HL-60/S4 (cell line): Measurements from ENCODE around the gene CCDC73.
"Not testable (repeated sequence)": the region's sequence is repeated elsewhere in the genome, so short reads cannot be mapped to it uniquely, and the experiment has no call there.

ENCODE experiments used
- in situ Hi-C: fragments of 300-500 bp; cut with MboI; formaldehyde crosslinking; loops from 2 replicates; pipeline ENCODE4 v1.14.3; 2022; ENCODE audit warnings: low sequenced_read_pairs

CCDC73 gene

GRCh38 chr11:32597921-32598320, 196.5 kb downstream of the CCDC73 start:
- in situ Hi-C loops, result no loop called here

DNA sequence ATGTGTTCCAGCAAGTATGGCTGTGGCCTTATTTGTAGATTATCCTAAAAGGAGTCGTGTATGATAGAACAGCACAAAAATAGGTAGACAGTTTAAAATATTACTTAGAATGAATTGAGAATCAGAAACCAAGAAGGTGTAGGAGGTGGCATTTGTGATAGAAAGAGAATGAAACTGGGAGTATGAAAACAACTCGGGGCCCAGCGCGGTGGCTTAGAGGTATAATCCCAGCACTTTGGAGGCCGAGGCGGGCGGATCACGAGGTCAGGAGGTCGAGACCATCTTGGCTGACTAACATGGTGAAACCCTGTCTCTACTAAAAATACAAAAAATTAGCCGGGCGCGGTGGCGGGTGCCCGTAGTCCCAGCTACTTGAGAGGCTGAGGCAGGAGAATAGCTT, 198.3 kb downstream of the CCDC73 start:
- in situ Hi-C loops, result not testable (repeated sequence)

DNA sequence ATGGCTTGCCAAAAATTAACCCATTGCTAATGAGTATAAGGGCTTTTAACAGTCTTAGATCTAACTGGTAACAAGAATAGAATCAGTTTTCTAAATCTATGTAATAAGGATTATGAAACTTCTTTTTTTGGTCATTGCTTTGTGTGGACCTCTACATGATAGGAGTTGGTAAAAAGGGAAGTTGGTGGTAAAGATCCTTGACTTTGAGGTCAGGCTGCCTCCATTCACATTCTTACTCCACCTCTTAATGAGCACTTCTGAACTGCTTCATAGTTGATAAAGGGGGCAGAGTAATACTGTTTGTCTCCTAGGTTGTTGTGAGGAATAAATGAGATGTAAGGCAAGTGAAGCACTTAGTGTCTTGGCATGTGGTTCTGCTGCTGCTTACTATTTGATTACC, 200.2 kb downstream of the CCDC73 start:
- in situ Hi-C loops, result no loop called here

- in situ Hi-C loops, result no loop called here
These were observed 207.8 kb downstream of the CCDC73 start for GRCh38 chr11:32586576-32587190.

DNA sequence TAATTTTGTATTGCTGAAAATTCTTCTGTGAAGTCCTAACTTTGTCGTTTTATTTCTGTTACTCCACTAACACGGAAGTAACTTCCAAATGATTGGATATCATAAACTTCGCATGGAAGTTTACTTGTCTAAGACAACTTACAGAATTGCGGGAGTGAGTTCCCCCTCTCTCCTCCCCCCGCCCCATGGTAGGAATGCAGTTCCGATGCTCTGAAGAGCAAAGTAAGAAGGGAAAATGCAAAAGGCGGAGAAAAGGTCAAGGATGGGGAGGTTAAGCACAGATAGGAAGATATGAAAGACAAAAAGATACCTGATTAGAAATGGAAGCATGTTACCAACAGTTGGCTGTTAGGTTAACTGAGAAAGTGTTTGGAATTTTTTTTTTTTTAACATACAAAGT, 209.5 kb downstream of the CCDC73 start:
- in situ Hi-C loops, result no loop called here

DNA sequence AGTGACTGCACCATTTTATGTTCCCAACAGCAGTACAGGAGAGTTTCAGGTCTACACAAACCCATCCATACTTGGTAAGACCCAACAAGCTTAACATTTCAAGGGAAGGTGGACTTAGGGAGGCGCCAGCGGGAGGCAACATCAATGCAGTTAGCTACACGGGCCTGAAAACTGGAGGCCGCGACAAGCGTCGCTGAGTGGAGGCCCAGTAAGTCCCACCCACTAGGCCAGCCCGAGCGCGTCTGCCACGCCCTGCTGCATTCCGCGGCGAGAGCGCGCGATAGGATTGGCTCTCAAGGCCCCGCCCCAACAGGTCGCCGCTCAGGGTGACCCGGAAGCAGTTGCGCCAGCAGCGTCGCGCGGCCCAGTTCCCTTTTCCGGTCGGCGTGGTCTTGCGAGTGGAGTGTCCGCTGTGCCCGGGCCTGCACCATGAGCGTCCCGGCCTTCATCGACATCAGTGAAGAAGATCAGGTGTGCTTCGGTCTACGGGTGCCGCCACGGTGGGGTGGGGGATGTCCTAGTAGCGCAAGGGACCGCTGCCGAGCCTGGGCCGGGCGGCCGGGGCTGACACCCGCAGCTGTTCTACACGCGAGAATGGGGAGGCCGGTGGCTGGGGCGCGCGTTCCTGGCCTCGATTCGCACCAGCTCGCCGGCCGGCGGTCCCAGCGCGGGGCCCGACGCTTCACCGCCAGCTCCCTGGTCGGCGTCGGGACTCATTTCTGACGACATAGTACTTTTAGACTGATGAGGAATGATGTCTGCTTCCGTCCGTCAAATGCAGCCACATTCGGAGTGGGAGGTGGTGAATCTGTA, 210.8 kb downstream of the CCDC73 start, which contains the start of gene EIF3M:
Gene EIF3M, plus strand, starts transcription at position 373 of the 813 bp plus-strand sequence. Its CDS starts 57 bp downstream, at position 430.
- in situ Hi-C loops, result no loop called here

DNA sequence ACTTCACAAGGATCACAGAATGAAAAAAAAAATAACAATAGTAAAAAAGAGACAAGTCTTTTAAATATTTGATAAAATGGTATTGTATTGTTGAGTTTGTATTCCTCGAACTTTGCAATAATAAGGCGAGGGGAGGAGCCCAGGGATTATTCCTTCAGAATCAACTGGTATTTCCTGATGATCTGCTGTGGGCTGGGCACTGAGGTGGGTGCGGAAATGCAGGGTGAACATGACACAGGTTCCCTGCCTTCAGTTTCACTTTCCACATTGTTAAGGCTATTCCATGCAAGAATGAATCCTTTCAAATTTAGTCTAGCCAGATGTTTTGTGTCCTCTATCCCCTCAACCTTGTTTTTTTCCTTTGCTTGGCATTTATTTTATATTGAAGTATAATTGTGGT, 212.9 kb downstream of the CCDC73 start:
- in situ Hi-C loops, result no loop called here

DNA sequence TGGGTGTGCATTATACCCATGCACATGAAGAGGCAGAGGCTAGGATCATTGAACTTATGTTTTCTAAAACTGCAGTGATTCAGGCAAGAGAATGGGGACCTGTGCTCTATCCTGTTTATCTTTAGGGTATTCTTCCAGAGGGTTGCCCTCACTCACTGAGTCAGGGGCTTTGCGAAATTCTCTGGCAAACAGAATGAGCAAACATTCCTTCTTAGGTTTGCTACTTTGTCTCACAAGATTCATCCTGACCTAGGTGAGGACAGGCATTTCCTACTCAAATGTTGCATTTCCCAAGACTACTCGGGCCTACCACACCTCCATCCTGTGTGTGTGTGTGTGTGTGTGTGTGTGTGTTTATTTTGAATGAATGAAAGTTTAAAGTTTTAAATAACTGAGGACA, 213.5 kb downstream of the CCDC73 start:
- in situ Hi-C loops, result no loop called here

DNA sequence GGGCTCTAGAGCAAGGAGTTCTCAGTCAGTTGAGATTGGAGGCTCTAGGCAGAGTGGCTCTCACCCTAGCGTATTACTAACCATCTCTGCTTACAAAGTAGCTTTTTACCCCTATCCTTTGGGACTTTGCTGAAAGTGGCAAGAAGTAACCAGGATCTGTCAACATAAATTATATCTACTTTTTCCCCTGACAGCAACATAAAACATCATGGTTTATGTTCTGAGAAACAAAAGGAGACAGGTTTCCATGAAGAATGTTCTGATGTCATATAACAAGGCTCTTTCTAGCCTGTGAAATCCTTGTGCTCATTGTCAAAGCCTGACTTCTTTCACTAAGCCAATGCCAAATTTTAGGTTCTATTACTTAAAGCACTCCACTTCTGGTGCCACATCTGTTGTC, 218.0 kb downstream of the CCDC73 start:
- in situ Hi-C loops, result no loop called here

DNA sequence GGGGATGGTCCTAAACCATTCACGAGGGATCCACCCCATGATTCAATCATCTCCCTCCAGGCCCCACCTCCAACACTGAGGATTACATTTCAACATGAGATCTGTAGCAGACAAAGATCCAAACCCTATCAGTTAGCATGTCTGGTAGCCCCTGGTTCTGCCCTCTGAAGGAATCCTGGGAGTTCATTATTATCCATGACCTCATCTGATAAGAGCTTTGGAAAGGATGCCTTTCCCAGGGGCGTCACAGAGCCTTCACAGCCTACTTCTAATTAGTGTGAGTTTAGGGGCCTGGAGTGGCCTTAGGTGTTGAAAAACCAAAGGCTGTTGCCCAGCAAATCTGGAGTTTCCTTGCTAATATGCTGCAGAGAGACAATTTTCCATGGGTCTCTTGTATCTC, 219.4 kb downstream of the CCDC73 start:
- in situ Hi-C loops, result no loop called here

DNA sequence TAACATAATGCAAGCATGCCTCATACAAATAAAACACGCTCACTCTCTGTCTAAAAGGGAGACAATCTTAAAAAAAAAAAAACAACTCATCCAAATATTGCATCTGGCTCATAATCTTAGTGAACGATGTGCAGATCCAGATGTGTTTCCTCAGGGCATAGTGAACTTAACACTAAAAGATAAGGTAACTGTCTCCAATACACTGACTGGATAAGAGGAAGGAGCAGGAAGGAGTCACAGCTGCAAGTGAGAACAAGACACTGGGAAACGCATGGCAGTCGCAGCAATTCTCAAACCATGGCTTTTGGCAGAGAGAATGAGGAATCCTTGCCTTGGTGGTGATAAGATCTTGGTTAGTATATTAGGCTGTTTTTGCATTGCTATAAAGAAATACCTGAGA, 220.0 kb downstream of the CCDC73 start:
- in situ Hi-C loops, result no loop called here

DNA sequence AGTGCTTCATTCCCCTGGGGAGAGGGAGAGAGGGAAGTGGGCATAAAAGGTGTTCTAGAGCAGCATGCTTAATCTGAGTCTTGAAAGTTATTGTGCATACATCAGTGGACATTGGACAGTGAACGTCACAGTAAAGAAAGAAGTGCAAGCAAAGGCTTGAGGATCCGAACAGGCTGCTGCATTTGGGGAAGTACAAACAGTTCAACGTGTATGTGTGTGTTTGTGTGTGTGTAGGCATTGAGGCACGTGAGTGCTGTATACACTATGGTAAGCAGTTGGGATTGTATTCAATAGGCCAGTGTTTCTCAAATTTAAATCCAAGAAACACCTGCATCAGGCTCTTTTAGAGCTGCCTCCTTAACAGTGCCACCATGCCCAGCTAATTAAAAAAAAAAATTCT, 221.2 kb downstream of the CCDC73 start:
- in situ Hi-C loops, result no loop called here

DNA sequence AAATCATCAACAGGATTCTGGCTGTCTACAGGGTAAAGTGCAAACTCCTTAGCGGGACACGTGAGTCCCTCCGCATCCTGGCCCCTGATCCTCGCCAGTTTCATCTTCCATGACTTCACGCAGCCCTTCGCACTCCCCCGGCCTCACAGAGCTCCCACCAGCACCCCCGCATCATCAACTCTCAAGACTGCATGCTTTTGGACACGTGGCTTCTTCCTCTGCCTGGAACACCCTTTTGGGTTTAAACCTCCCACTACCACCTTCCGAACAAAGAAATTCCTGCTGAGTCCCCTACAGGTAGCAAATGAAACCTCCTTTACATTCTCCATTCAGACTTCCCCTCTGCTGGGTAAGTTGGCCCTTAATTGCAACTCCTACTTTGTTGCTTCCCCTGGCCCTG, 223.4 kb downstream of the CCDC73 start:
- in situ Hi-C loops, result no loop called here

GRCh38 chr11:32569313-32569881, 225.1 kb downstream of the CCDC73 start:
- in situ Hi-C loops, result no loop called here

GRCh38 chr11:32567154-32567553, 227.3 kb downstream of the CCDC73 start:
- in situ Hi-C loops, result no loop called here

DNA sequence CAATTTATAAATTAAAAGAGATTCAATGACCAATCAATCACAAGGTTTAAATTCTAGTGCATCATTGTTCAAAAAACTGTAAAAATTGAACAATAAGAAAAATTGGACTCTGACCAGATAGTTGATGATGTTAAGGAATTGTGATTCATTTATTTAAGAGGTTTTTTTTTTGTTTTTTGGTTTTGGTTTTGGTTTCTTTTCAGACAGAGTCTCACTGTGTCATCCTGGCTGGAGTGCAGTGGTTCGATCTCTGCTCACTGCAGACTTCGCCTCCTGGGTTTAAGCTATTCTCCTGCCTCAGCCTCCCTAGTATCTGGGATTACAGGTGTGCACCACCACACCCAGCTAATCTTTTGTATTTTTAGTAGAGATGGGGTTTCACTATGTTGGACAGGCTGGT, 227.9 kb downstream of the CCDC73 start:
- in situ Hi-C loops, result no loop called here

DNA sequence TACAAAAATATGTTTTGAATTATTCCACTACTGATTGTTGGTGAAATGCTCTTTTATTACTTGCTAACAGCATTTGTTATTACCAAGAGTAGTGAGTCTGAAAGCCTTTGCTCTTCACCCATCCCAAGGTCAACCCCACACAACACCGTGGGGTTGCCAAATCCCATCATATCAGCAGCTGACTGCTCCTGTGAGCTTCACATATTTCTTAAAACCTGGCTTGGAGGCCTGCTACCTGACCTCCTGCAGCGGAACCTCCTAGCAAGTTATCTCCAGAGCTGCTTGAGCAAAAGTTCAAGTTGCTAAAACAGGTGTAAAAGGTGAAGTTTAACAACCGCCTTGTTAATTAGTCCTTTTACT, 230.9 kb downstream of the CCDC73 start:
- in situ Hi-C loops, result no loop called here

DNA sequence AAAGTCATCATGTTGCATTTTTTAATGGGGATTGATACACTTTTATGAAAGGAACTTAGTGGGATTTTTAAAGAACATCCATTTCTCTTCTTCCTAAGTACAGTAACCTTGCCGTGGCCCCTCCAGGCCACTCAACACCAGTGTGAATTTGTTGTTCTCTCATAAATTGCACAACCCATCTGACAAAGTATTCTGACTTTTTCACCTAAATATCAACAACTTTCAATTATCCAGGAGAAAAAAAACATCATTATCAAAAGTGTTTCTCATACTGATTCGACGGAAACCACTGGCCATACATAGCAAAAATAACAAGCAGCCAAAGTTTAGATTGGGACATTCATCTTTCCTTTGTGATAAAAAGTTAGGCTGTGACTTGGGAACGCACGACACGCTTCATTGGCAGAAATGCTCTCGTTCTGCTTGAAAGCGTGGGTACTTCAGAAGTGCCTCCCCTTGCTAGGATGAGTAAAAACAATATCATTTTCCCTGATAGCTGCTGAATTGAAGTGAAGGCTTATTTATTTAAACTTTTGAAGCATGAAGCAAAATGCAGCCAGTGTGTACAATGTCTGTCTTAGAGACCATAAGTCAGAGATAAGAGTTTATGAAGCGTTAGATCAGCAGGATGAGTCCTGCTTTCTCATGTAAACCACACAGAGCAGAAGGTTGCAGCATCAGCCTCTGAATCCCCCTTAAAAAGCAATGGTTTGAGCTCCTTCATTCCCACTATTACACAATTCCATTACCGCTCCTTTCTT, 231.4 kb downstream of the CCDC73 start:
- in situ Hi-C loops, result no loop called here

- in situ Hi-C loops, result no loop called here
These were observed 232.6 kb downstream of the CCDC73 start for GRCh38 chr11:32561835-32562234.

DNA sequence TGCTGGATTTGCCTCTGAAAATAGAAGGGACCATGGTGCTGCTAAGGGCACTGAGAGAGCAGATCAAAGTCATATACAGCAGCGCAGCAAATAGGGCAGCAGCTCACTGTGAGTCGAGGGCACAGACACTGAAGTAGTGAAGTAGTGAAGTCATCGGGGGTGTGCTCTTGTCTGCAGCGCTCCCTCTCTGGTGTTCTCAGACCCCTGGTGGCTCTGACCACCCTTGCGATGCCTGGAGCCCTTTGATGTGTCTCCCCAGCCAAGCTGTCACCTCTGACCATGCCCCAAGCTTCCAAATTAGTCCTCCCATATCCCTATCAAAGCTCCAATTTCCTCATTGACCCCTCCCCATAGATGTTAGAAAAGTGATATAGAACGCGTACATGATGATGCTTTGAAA, 238.6 kb downstream of the CCDC73 start:
- in situ Hi-C loops, result no loop called here

- in situ Hi-C loops, result no loop called here
These were observed 239.4 kb downstream of the CCDC73 start for GRCh38 chr11:32555091-32555490.
